Bone marrow (tissue), 2 donors: ENCODE data around the gene METAP1D.

ENCODE experiments used
- DNase-seq, 2 donors: peaks; one replicate each; lab custom pipeline; 2025; lab: John Stamatoyannopoulos, UW

The METAP1D gene

GRCh38 chr2:172080641-172081220 lies 81.0 kb downstream of the METAP1D start:
- DNase-seq, result no peak

- no peak for DNase-seq
Measured at GRCh38 chr2:172081221-172082022, 81.7 kb downstream of the METAP1D start.

GRCh38 chr2:172082105-172082943 lies 82.6 kb downstream of the METAP1D start:
- no peak for DNase-seq

GRCh38 chr2:172082944-172083627 lies 83.3 kb downstream of the METAP1D start:
- no peak for DNase-seq

- DNase-seq, result no peak
Measured at GRCh38 chr2:172083628-172084394, 84.1 kb downstream of the METAP1D start.

GRCh38 chr2:172084395-172084644 lies 84.6 kb downstream of the METAP1D start:
- no peak for DNase-seq

- DNase-seq, result no peak
Measured at GRCh38 chr2:172084645-172085459, 85.1 kb downstream of the METAP1D start.

GRCh38 chr2:172085460-172086159 lies 85.9 kb downstream of the METAP1D start, which contains the start of gene DLX1:
TSS of gene DLX1 (plus strand) at chr2:172085507. CDS start at chr2:172085678, 171 bp downstream.
- DNase-seq, result no peak

GRCh38 chr2:172086241-172087206 lies 86.8 kb downstream of the METAP1D start:
- no peak for DNase-seq

GRCh38 chr2:172087207-172087779 lies 87.5 kb downstream of the METAP1D start:
- DNase-seq, result no peak

GRCh38 chr2:172087780-172088244 lies 88.1 kb downstream of the METAP1D start:
- DNase-seq, result no peak

- DNase-seq, result no peak
Measured at GRCh38 chr2:172088245-172089004, 88.7 kb downstream of the METAP1D start.

- no peak for DNase-seq
Measured at GRCh38 chr2:172089005-172089504, 89.3 kb downstream of the METAP1D start.

GRCh38 chr2:172089633-172090032 lies 89.9 kb downstream of the METAP1D start:
- no peak for DNase-seq

- no peak for DNase-seq
Measured at GRCh38 chr2:172090044-172090961, 90.5 kb downstream of the METAP1D start.

GRCh38 chr2:172091000-172091641 lies 91.4 kb downstream of the METAP1D start:
- no peak for DNase-seq
